SK-N-SH (cell line): ENCODE measurements around the gene DYRK4. TPM values are rescaled to one million over a fixed set of nuclear protein-coding genes. Genes with fewer than 3 reads are reported as not detected.

Source experiments
- CTCF ChIA-PET: fragments of 300-600, 350-600 bp; formaldehyde crosslinking; extraction: SDS; loops from one replicate; lab custom pipeline; 2021; lab: Yijun Ruan, JAX
- POLR2A ChIA-PET: fragments of 350-600 bp; sonication (Branson Sonifier 250); formaldehyde crosslinking; extraction: SDS; loops from one replicate; lab custom pipeline; 2020; ENCODE audit warnings: antibody characterized with exemption, inconsistent platforms; lab: Yijun Ruan, JAX
- DNase-seq: peaks from one replicate; pipeline ENCODE4 v3.0.0; 2012
- H2AFZ ChIP-seq: fragments of 200-600 bp; sonication (generic); 2 replicates; pipeline ENCODE4 v1.8.1; 2016; ENCODE audit warnings: antibody characterized with exemption, mild to moderate bottlenecking, low read depth
- H3F3A ChIP-seq: fragments of 200-600 bp; sonication (generic); replicated peaks from 2 replicates; pipeline ENCODE3; 2016; ENCODE audit warnings: antibody characterized with exemption, mild to moderate bottlenecking; ENCODE audit not compliant: insufficient read depth
- H3K27ac ChIP-seq, 2 experiments: fragments of 200-500 bp in 1 of 2; fragments of 200-600 bp in 1 of 2; sonication (Bioruptor generic) in 1 of 2; sonication (generic), shearing (Covaris generic) in 1 of 2; 2 replicates each; pipeline versions ENCODE4 v1.5.1 to v1.6.1; 2014 to 2016; ENCODE audit warnings: low read depth in 2 of 2, inconsistent platforms in 1 of 2, low read length in 1 of 2, mild to moderate bottlenecking in 1 of 2, mixed read lengths in 1 of 2
- H3K27me3 ChIP-seq: fragments of 200-600 bp; sonication (generic), shearing (Covaris generic); 2 replicates; pipeline ENCODE4 v1.6.1; 2016; ENCODE audit warnings: mixed run types; ENCODE audit not compliant: insufficient read depth
- H3K36me3 ChIP-seq, 2 experiments: fragments of 200-500 bp in 1 of 2; fragments of 200-600 bp in 1 of 2; sonication (Bioruptor generic) in 1 of 2; sonication (generic) in 1 of 2; replicated peaks in 1 of 2; 2 replicates each; pipeline versions ENCODE3 to v1.5.1; 2014 to 2016; ENCODE audit warnings: low read length in 1 of 2, mild to moderate bottlenecking in 1 of 2; ENCODE audit not compliant: insufficient read depth in 2 of 2, control insufficient read depth in 1 of 2
- H3K4me1 ChIP-seq, 2 experiments: fragments of 200-500 bp in 1 of 2; fragments of 200-600 bp in 1 of 2; sonication (Bioruptor generic) in 1 of 2; sonication (generic), shearing (Covaris generic) in 1 of 2; 2 replicates each; pipeline versions ENCODE4 v1.5.1 to v1.6.1; 2014 to 2016; ENCODE audit warnings: low read depth in 1 of 2, low read length in 1 of 2, mixed run types in 1 of 2; ENCODE audit not compliant: insufficient read depth in 2 of 2, control insufficient read depth in 1 of 2
- H3K4me2 ChIP-seq: fragments of 200-600 bp; sonication (generic), shearing (Covaris generic); 2 replicates; pipeline ENCODE4 v1.6.1; 2017; ENCODE audit warnings: mixed run types
- H3K4me3 ChIP-seq, 2 experiments: fragments of 200-500 bp in 1 of 2; fragments of 200-600 bp in 1 of 2; sonication (Bioruptor generic) in 1 of 2; sonication (generic), shearing (Covaris generic) in 1 of 2; 2 replicates each; pipeline versions ENCODE4 v1.5.1 to v1.8.1; 2014 to 2016; ENCODE audit warnings: low read depth in 2 of 2, inconsistent platforms in 1 of 2, low read length in 1 of 2, mild to moderate bottlenecking in 1 of 2, mixed read lengths in 1 of 2, moderate library complexity in 1 of 2
- H3K79me2 ChIP-seq: fragments of 200-600 bp; sonication (generic); 2 replicates; pipeline ENCODE4 v1.8.1; 2017; ENCODE audit warnings: mild to moderate bottlenecking; ENCODE audit not compliant: insufficient read depth
- H3K9ac ChIP-seq: fragments of 200-600 bp; sonication (generic); 2 replicates; pipeline ENCODE4 v1.6.1; 2017; ENCODE audit warnings: mixed run types
- H3K9me2 ChIP-seq: fragments of 200-600 bp; sonication (generic); 2 replicates; pipeline ENCODE4 v1.6.1; 2017; ENCODE audit warnings: mixed run types
- H3K9me3 ChIP-seq: fragments of 200-600 bp; sonication (generic); 2 replicates; pipeline ENCODE4 v1.6.1; 2017; ENCODE audit warnings: mixed run types, mild to moderate bottlenecking, moderate library complexity
- H4K20me1 ChIP-seq: fragments of 200-600 bp; sonication (generic); 2 replicates; pipeline ENCODE4 v1.6.1; 2017; ENCODE audit warnings: mild to moderate bottlenecking, mixed run types; ENCODE audit not compliant: insufficient read depth
- CTCF ChIP-seq: fragments of 200-600 bp; sonication (generic); IDR thresholded peaks from 2 replicates; pipeline ENCODE4 v1.6.1; 2017; ENCODE audit warnings: antibody characterized with exemption, mild to moderate bottlenecking, moderate library complexity
- EP300 ChIP-seq, 2 experiments: IDR thresholded peaks; 2 replicates each; pipeline versions ENCODE4 v1.4.0 to v1.6.1; 2012; ENCODE audit warnings: borderline replicate concordance in 1 of 2, low read depth in 1 of 2, low read length in 1 of 2
- FOSL2 ChIP-seq: IDR thresholded peaks from 2 replicates; pipeline ENCODE4 v1.4.0; 2012; ENCODE audit warnings: low read depth, mild to moderate bottlenecking, moderate library complexity, borderline replicate concordance
- FOXJ3 ChIP-seq: sonication (generic); formaldehyde crosslinking; IDR thresholded peaks from 2 replicates; pipeline ENCODE4 v1.5.1; 2020; ENCODE audit warnings: mild to moderate bottlenecking, missing genetic modification reagents
- FOXM1 ChIP-seq: IDR thresholded peaks from 2 replicates; pipeline ENCODE4 v1.4.0; 2012; ENCODE audit warnings: low read depth, mild to moderate bottlenecking
- GABPA ChIP-seq: IDR thresholded peaks from 2 replicates; pipeline ENCODE4 v1.4.0; 2012; ENCODE audit warnings: low read depth, mild to moderate bottlenecking
- NFIC ChIP-seq: IDR thresholded peaks from 2 replicates; pipeline ENCODE4 v1.4.0; 2012; ENCODE audit warnings: borderline replicate concordance
- NRF1 ChIP-seq: IDR thresholded peaks from 2 replicates; pipeline ENCODE4 v1.6.1; 2012; ENCODE audit warnings: low read depth, mild to moderate bottlenecking, low read length
- POLR2AphosphoS5 ChIP-seq: IDR thresholded peaks from 2 replicates; pipeline ENCODE4 v1.6.1; 2012; ENCODE audit warnings: low read depth, low read length
- RCOR1 ChIP-seq: fragments of 150-350 bp; IDR thresholded peaks from 2 replicates; pipeline ENCODE4 v1.6.1; 2017; ENCODE audit warnings: antibody characterized with exemption, low read length
- REST ChIP-seq: IDR thresholded peaks from 2 replicates; pipeline ENCODE4 v1.6.1; 2012; ENCODE audit warnings: mild to moderate bottlenecking, low read depth, low read length, moderate library complexity
- RFX5 ChIP-seq: IDR thresholded peaks from 2 replicates; pipeline ENCODE4 v1.6.1; 2012; ENCODE audit warnings: mild to moderate bottlenecking, improper control_type of control experiment, low read length
- SIN3A ChIP-seq: IDR thresholded peaks from 2 replicates; pipeline ENCODE4 v1.6.1; 2012; ENCODE audit warnings: low read depth, mild to moderate bottlenecking, low read length, moderate library complexity, borderline replicate concordance
- TAF1 ChIP-seq: IDR thresholded peaks from 2 replicates; pipeline ENCODE4 v1.6.1; 2012; ENCODE audit warnings: low read depth, mild to moderate bottlenecking, low read length, moderate library complexity, borderline replicate concordance
- TCF12 ChIP-seq: IDR thresholded peaks from 2 replicates; pipeline ENCODE4 v1.4.0; 2012
- TEAD4 ChIP-seq: IDR thresholded peaks from 2 replicates; pipeline ENCODE4 v1.4.0; 2012; ENCODE audit warnings: mild to moderate bottlenecking, borderline replicate concordance; ENCODE audit not compliant: insufficient read depth
- USF1 ChIP-seq: IDR thresholded peaks from 2 replicates; pipeline ENCODE4 v1.4.0; 2012; ENCODE audit warnings: low read depth, borderline replicate concordance
- WGBS: methylation state at CpG from one replicate; pipeline ENCODE4 v1.1.6; 2017; ENCODE audit warnings: low lambda C conversion rate; 5-methylcytosine and 5-hydroxymethylcytosine counted together
- polyA plus RNA-seq, 3 experiments: library from polyadenylated mRNA; depleted of rRNA; stranded (reverse); fragments of >200 nt; gene quantifications; 2 replicates each; pipeline ENCODE4 v1.2.3, GENCODE V29; 2012

The DYRK4 gene
- polyA plus RNA-seq, 1 of the 3 experiments (the other 2 are of a cell fraction) = 38.6 TPM

GRCh38 chr12:4530982-4531586 lies 30.9 kb upstream of the DYRK4 start:
- Histone ChIP-seq H3K79me2 (peaks cover 14% of the 10 kb centered on the region; the same call in 1 of the 2 replicates), H3K9me3 (no peaks in the 10 kb centered on the region), H3K4me1 (no peaks in the 10 kb centered on the region), H3K9me2 (no peaks in the 10 kb centered on the region), H3K4me3 (no peak overlapping the region), H3K27ac (no peak overlapping the region), H3F3A (peaks cover 20% of the 10 kb centered on the region), H3K27me3 (no peaks in the 10 kb centered on the region), H3K36me3 (peaks cover 54 to 74% of the 10 kb centered on the region in 2 experiments), H3K9ac (no peak overlapping the region), H4K20me1 (no peaks in the 10 kb centered on the region), H3K4me2 (no peak overlapping the region), H2AFZ (no peak overlapping the region)
- no peak for DNase-seq
- ChIA-PET CTCF (interaction anchor here (0.9 to 1.5 kb wide), 4 partner anchors 148 to 254 kb away, joined by 3 to 5 read pairs (median 4); no protein-coding TSS in a partner anchor), POLR2A (no interaction called here)
- TF ChIP-seq TEAD4 (no peak), RCOR1 (no peak), USF1 (no peak), REST (no peak), NRF1 (no peak), SIN3A (no peak), POLR2AphosphoS5 (no peak), RFX5 (no peak), TCF12 (no peak), CTCF (no peak), GABPA (no peak), TAF1 (no peak), FOSL2 (no peak), FOXJ3 (no peak), EP300 (IDR thresholded peaks at IDR 0.05; ENCODE audit: borderline replicate concordance in 1 of 2, low read depth in 1 of 2, low read length in 1 of 2) (no peak), NFIC (no peak), FOXM1 (no peak)
- WGBS = 92% methylated on average over 6 of the region's 6 CpGs
